ENCODE measurements around the gene SCYL3.

DNA sequence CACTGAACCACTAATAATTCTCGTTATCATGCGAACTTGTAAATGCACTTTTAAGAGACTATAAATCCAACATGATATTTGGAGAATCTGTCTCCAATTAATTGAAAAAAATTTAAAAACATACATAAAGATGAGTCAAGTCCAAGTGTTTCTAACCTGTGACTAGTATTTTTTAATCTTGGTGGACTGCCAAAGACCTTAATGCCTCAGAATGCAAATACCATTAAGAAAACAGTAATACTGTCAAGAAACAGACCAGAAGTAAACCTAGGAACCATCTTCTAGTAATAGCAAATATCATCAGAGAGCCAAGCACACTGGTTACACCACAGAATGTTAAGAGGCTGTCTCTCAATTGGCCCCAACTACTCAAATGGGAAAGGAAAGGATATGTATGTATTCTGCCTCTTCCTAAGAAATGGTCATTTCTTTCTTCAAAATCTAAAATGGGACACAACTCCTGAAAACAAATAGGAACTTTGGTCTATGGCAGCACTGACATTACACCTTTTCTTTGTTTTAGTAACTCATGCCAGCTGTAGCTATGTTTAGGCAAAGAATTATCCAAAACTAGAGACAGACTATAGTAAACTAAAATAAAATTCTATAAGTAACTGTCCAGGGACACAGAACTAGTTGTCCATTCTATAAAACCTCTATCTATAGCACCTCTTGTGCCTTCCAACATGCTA lies 15.8 kb downstream of the SCYL3 start:
- TF ChIP-seq POLR2A (IDR thresholded peaks at IDR 0.05): no peak
- TF ChIP-seq, protein P1, sequence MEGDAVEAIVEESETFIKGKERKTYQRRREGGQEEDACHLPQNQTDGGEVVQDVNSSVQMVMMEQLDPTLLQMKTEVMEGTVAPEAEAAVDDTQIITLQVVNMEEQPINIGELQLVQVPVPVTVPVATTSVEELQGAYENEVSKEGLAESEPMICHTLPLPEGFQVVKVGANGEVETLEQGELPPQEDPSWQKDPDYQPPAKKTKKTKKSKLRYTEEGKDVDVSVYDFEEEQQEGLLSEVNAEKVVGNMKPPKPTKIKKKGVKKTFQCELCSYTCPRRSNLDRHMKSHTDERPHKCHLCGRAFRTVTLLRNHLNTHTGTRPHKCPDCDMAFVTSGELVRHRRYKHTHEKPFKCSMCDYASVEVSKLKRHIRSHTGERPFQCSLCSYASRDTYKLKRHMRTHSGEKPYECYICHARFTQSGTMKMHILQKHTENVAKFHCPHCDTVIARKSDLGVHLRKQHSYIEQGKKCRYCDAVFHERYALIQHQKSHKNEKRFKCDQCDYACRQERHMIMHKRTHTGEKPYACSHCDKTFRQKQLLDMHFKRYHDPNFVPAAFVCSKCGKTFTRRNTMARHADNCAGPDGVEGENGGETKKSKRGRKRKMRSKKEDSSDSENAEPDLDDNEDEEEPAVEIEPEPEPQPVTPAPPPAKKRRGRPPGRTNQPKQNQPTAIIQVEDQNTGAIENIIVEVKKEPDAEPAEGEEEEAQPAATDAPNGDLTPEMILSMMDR (IDR thresholded peaks at IDR 0.05 in 4 of 5, conservative IDR thresholded peaks at IDR 0.05 in 1 of 5): no peak
